OCI-LY3 (cell line): ENCODE data around the gene ETV4.

Source experiments
- EZH2phosphoT487 ChIP-seq: fragments of 200-600 bp; shearing (Covaris generic); IDR thresholded peaks from 2 replicates; pipeline ENCODE4 v1.6.1; 2018; ENCODE audit warnings: antibody characterized with exemption, mixed run types, low read depth
- TF ChIP-seq, protein P1 (sequence below): fragments of 200-600, 300-600 bp; sonication (generic); IDR thresholded peaks from 2 replicates; pipeline ENCODE4 v1.5.1; 2014; ENCODE audit warnings: antibody characterized with exemption, low read length, low read depth

DNA sequence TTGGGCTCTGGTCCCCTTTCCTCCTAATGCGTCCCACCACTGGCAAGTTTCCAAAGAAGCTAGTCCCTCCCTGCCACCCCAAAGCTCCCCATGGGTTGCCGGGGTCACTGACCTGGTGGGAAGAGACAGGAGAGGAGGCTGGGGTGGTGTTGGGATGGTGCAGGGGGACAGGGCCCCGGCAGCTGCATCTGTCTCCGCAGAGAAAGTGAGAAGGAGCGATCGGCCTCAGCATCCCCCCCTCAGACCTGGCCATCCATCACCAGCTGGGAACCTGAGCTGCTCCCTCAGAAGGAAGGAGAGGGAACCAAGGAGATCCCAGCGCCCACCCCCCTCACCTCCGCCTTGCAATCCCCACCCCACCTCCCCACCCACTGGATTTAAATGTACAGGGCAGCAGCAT is 3.3 kb downstream of the ETV4 start:
- TF ChIP-seq, protein P1, sequence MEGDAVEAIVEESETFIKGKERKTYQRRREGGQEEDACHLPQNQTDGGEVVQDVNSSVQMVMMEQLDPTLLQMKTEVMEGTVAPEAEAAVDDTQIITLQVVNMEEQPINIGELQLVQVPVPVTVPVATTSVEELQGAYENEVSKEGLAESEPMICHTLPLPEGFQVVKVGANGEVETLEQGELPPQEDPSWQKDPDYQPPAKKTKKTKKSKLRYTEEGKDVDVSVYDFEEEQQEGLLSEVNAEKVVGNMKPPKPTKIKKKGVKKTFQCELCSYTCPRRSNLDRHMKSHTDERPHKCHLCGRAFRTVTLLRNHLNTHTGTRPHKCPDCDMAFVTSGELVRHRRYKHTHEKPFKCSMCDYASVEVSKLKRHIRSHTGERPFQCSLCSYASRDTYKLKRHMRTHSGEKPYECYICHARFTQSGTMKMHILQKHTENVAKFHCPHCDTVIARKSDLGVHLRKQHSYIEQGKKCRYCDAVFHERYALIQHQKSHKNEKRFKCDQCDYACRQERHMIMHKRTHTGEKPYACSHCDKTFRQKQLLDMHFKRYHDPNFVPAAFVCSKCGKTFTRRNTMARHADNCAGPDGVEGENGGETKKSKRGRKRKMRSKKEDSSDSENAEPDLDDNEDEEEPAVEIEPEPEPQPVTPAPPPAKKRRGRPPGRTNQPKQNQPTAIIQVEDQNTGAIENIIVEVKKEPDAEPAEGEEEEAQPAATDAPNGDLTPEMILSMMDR, result no peak
- no peak for TF ChIP-seq EZH2phosphoT487
